Hepatocyte (in vitro differentiated cells): Measurements from ENCODE around the gene PALLD. TPM values are rescaled to one million over a fixed set of nuclear protein-coding genes. Genes with fewer than 3 reads are reported as not detected.

Source experiments
- DNase-seq: peaks from one replicate; pipeline ENCODE4 v3.0.0-alpha.2; 2016; ENCODE audit warnings: low spot score
- H2AFZ ChIP-seq: fragments of 200-600 bp; sonication (generic); 2 replicates; pipeline ENCODE4 v1.6.0; 2016; ENCODE audit warnings: antibody characterized with exemption, mild to moderate bottlenecking
- H3K27ac ChIP-seq: fragments of 200-600 bp; sonication (generic); 2 replicates; pipeline ENCODE4 v1.5.1; 2016; ENCODE audit warnings: mild to moderate bottlenecking
- H3K27me3 ChIP-seq: fragments of 200-600 bp; sonication (generic); 2 replicates; pipeline ENCODE4 v1.6.1; 2016
- H3K36me3 ChIP-seq: fragments of 200-600 bp; sonication (generic); replicated peaks from 2 replicates; pipeline ENCODE4 v1.5.1; 2016; ENCODE audit warnings: low read depth; ENCODE audit not compliant: insufficient read depth
- H3K4me1 ChIP-seq: fragments of 200-600 bp; sonication (generic); 2 replicates; pipeline ENCODE4 v1.5.1; 2016; ENCODE audit warnings: mild to moderate bottlenecking, moderate library complexity; ENCODE audit not compliant: insufficient read depth
- H3K4me2 ChIP-seq: fragments of 200-600 bp; sonication (generic); 2 replicates; pipeline ENCODE4 v1.6.0; 2016
- H3K4me3 ChIP-seq: fragments of 200-600 bp; sonication (generic); 2 replicates; pipeline ENCODE4 v1.5.1; 2016; ENCODE audit warnings: mild to moderate bottlenecking
- H3K79me2 ChIP-seq: fragments of 200-600 bp; sonication (generic); 2 replicates; pipeline ENCODE4 v1.6.0; 2017; ENCODE audit warnings: mild to moderate bottlenecking
- H3K9me2 ChIP-seq: fragments of 200-600 bp; sonication (generic); replicated peaks from 2 replicates; pipeline ENCODE4 v1.6.0; 2017; ENCODE audit warnings: mild to moderate bottlenecking; ENCODE audit not compliant: insufficient read depth
- H3K9me3 ChIP-seq: fragments of 200-600 bp; sonication (generic); 2 replicates; pipeline ENCODE4 v1.5.1; 2016; ENCODE audit warnings: low read depth, mild to moderate bottlenecking
- H4K20me1 ChIP-seq: fragments of 200-600 bp; sonication (generic); 2 replicates; pipeline ENCODE4 v1.6.0; 2016; ENCODE audit warnings: mild to moderate bottlenecking; ENCODE audit not compliant: insufficient read depth, poor library complexity, severe bottlenecking
- EZH2 ChIP-seq: fragments of 200-600 bp; sonication (generic); IDR thresholded peaks from 2 replicates; pipeline ENCODE4 v1.6.1; 2016; ENCODE audit warnings: antibody characterized with exemption, mild to moderate bottlenecking, borderline replicate concordance
- EZH2phosphoT487 ChIP-seq: fragments of 200-600 bp; sonication (generic); IDR thresholded peaks from one replicate; pipeline ENCODE4 v1.6.1; 2018; ENCODE audit warnings: antibody characterized with exemption, mild to moderate bottlenecking, low read depth, moderate library complexity; ENCODE audit not compliant: unreplicated experiment, severe bottlenecking
- WGBS: methylation state at CpG from one replicate; pipeline ENCODE4 v1.1.6; 2016; ENCODE audit warnings: low lambda C conversion rate; ENCODE audit errors: missing lambda C conversion rate; 5-methylcytosine and 5-hydroxymethylcytosine counted together
- polyA plus RNA-seq: library from polyadenylated mRNA; unstranded; fragments of >200 nt; fragmentation: Nextera tagmentation; extraction: Ambion mirVana; gene quantifications from 2 replicates; pipeline ENCODE4 v1.2.1, GENCODE V29; 2016
- total RNA-seq: library from RNA; depleted of rRNA; stranded (reverse); fragments of >200 nt; gene quantifications from 2 replicates; pipeline ENCODE4 v1.2.3, GENCODE V29; 2014
- TF ChIP-seq, protein P1 (sequence below): fragments of 200-600 bp; sonication (generic); IDR thresholded peaks from 2 replicates; pipeline ENCODE4 v1.5.1; 2016; ENCODE audit warnings: antibody characterized with exemption, mild to moderate bottlenecking; ENCODE audit not compliant: poor library complexity

The PALLD gene
- total and polyA plus RNA-seq, 2 experiments from 2014 or later, result 82.7 to 85.2 TPM

DNA sequence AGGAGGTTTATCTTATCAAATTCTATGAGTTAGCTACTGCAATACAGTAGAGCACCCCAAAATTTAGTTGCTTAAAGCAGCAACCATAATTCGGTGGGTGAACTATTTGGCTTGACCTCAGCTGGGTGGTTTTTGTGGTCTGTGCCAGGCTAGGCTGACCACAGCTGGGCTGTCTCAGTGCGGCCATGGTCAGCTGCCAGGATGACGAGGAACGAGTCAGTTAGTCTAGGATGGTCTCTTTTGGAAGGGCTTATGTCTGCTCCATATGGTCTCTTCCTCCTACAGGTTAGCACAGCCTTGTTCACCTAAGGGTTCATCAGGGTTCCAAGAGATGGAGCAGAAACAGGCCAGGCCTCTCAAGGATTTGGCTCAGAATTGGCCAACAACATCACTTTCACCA is 210.4 kb downstream of the PALLD start:
- no peak overlapping the region for H2AFZ ChIP-seq
- 93% methylated on average over 4 of the region's 4 CpGs for WGBS
- H3K4me2 ChIP-seq, result no peak overlapping the region

DNA sequence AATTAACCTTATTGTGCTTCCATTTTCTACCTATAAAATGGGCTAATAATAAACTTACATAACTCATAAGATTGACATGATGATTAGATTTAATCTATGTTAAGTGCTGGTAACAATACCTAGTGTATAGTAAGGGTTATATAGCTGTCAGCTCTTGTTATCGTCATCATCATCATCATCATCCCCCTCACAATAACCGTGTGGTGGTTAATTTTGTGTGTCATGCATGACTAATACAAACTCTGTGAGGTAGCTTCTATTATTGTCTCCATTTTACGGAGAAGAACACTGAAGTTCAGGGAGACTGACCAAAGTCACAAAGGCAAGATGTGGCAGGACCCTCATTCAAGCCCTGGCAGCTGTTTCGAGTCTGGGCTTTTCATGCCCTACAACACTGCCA is 211.3 kb downstream of the PALLD start:
- WGBS, result 81% methylated on average over 4 of the region's 4 CpGs
- Histone ChIP-seq H2AFZ (no peak overlapping the region), H3K36me3 (no peaks in the 10 kb centered on the region), H3K27ac (no peak overlapping the region), H3K4me3 (no peak overlapping the region), H4K20me1 (no peaks in the 10 kb centered on the region), H3K9me3 (no peaks in the 10 kb centered on the region), H3K9me2 (no peaks in the 10 kb centered on the region), H3K27me3 (no peaks in the 10 kb centered on the region), H3K4me1 (no peaks in the 10 kb centered on the region), H3K79me2 (no peaks in the 10 kb centered on the region), H3K4me2 (no peak overlapping the region)
- TF ChIP-seq EZH2phosphoT487, result no peak
- no peak for TF ChIP-seq EZH2
- TF ChIP-seq, protein P1, sequence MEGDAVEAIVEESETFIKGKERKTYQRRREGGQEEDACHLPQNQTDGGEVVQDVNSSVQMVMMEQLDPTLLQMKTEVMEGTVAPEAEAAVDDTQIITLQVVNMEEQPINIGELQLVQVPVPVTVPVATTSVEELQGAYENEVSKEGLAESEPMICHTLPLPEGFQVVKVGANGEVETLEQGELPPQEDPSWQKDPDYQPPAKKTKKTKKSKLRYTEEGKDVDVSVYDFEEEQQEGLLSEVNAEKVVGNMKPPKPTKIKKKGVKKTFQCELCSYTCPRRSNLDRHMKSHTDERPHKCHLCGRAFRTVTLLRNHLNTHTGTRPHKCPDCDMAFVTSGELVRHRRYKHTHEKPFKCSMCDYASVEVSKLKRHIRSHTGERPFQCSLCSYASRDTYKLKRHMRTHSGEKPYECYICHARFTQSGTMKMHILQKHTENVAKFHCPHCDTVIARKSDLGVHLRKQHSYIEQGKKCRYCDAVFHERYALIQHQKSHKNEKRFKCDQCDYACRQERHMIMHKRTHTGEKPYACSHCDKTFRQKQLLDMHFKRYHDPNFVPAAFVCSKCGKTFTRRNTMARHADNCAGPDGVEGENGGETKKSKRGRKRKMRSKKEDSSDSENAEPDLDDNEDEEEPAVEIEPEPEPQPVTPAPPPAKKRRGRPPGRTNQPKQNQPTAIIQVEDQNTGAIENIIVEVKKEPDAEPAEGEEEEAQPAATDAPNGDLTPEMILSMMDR, result no peak
- no peak for DNase-seq

More for the DNA sequence above, 210.4 kb downstream of the PALLD start:
- no peaks in the 10 kb centered on the region for H3K9me3 ChIP-seq
- H3K9me2 ChIP-seq, result no peaks in the 10 kb centered on the region
- no peaks in the 10 kb centered on the region for H4K20me1 ChIP-seq
- no peak overlapping the region for H3K27ac ChIP-seq
- TF ChIP-seq EZH2phosphoT487, result no peak
- DNase-seq, result no peak
- H3K36me3 ChIP-seq, result no peaks in the 10 kb centered on the region
- no peaks in the 10 kb centered on the region for H3K4me1 ChIP-seq
- no peak overlapping the region for H3K4me3 ChIP-seq
- no peaks in the 10 kb centered on the region for H3K27me3 ChIP-seq
- H3K79me2 ChIP-seq, result no peaks in the 10 kb centered on the region

DNA sequence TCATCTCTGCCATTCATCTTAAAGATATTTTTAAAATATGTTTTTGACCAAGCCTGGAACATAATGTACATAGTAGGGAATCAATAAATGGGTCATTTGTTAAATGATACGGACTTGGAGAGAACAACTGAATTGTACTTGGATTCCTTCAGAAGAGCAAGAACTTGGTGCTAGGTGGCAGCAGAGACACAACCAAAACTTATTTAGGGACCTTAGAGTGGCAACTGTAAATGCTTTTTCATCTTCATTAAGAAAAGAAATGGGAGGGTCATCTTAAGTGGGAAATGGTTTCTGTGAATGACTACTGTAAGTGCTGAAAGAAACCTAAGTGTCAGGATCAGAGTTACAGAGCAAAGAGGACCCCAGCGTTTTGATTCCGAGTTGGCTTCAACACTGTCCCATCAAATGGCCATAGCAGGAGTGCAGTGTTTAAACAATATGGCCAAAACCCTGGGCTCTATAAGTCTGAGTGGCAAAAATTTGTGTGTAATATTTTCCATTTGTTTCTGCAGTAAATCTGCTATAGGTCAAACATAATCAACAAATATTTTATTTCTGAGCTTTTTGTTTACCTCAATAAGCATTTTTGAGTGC is 213.6 kb downstream of the PALLD start:
- peak; percentile 58 for DNase-seq

More for the DNA sequence above, 213.6 kb downstream of the PALLD start:
- Histone ChIP-seq H2AFZ (no peak overlapping the region), H3K79me2 (no peaks in the 10 kb centered on the region), H3K9me2 (no peaks in the 10 kb centered on the region), H4K20me1 (no peaks in the 10 kb centered on the region), H3K4me2 (no peak overlapping the region), H3K4me3 (no peak overlapping the region), H3K36me3 (no peaks in the 10 kb centered on the region), H3K9me3 (no peaks in the 10 kb centered on the region), H3K27me3 (no peaks in the 10 kb centered on the region), H3K27ac (no peak overlapping the region), H3K4me1 (no peaks in the 10 kb centered on the region)
- TF ChIP-seq EZH2phosphoT487, result no peak
- TF ChIP-seq EZH2, result no peak
- TF ChIP-seq, protein P1, result peak; percentile 70
- WGBS, result 71% methylated on average over 3 of the region's 3 CpGs
